Osteocyte (in vitro differentiated cells): ENCODE data around the gene PTPN3. TPM values are rescaled to one million over a fixed set of nuclear protein-coding genes. Genes with fewer than 3 reads are reported as not detected.

Experiments
- DNase-seq: peaks from one replicate; pipeline ENCODE4 v3.0.0; 2021; ENCODE audit warnings: mixed read lengths; ENCODE audit not compliant: unreplicated experiment; ENCODE audit errors: extremely low spot score
- H3K27ac Mint-ChIP-seq: one replicate; pipeline ENCODE4 v1.8.0; 2021; ENCODE audit warnings: mild to moderate bottlenecking, mixed read lengths; ENCODE audit not compliant: unreplicated experiment
- H3K27me3 Mint-ChIP-seq: one replicate; pipeline ENCODE4 v1.8.0; 2021; ENCODE audit warnings: mixed read lengths; ENCODE audit not compliant: unreplicated experiment
- H3K36me3 Mint-ChIP-seq: one replicate; pipeline ENCODE4 v1.8.0; 2021; ENCODE audit warnings: mixed read lengths; ENCODE audit not compliant: unreplicated experiment
- H3K4me1 Mint-ChIP-seq: one replicate; pipeline ENCODE4 v1.8.0; 2021; ENCODE audit warnings: mixed read lengths; ENCODE audit not compliant: unreplicated experiment
- H3K4me3 Mint-ChIP-seq: one replicate; pipeline ENCODE4 v1.8.0; 2021; ENCODE audit warnings: mild to moderate bottlenecking, moderate library complexity, mixed read lengths; ENCODE audit not compliant: unreplicated experiment
- H3K9me3 Mint-ChIP-seq: one replicate; pipeline ENCODE4 v1.8.0; 2021; ENCODE audit warnings: mixed read lengths; ENCODE audit not compliant: unreplicated experiment
- total RNA-seq: library from RNA; stranded (reverse); gene quantifications from 2 replicates; pipeline ENCODE4 v1.2.1, GENCODE V29; 2021
- TF ChIP-seq, protein P1 (sequence below): fragments of 200-600 bp; sonication (generic); IDR thresholded peaks from 2 replicates; pipeline ENCODE4 v1.5.0; 2021; ENCODE audit warnings: antibody characterized with exemption, mild to moderate bottlenecking, moderate library complexity

Gene PTPN3
- total RNA-seq, 1 donor from 2014 or later, result 4.7 TPM

DNA sequence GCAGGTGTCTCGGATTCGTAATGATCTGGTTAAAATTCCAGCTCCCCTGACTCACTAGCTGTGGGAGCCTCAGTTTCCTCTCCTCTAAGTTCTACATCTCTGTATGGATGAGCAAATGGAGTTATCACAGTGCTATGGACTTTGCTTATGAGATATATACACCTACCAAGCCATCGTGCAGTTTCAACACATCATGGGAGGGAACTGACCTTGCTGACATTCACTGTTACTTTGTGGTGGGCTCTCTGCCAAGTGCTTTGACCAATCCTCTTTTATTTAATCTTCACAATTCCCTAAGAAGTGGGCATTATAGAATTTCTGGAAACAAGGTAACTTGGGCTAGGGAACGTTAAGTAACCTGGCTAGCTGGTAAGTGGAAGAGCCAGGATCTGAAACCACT, 70.2 kb downstream of the PTPN3 start:
- no peak overlapping the region for H3K27ac Mint-ChIP-seq
- H3K36me3 Mint-ChIP-seq, result peaks cover 7% of the 10 kb centered on the region
- H3K4me1 Mint-ChIP-seq, result peaks cover 6% of the 10 kb centered on the region

DNA sequence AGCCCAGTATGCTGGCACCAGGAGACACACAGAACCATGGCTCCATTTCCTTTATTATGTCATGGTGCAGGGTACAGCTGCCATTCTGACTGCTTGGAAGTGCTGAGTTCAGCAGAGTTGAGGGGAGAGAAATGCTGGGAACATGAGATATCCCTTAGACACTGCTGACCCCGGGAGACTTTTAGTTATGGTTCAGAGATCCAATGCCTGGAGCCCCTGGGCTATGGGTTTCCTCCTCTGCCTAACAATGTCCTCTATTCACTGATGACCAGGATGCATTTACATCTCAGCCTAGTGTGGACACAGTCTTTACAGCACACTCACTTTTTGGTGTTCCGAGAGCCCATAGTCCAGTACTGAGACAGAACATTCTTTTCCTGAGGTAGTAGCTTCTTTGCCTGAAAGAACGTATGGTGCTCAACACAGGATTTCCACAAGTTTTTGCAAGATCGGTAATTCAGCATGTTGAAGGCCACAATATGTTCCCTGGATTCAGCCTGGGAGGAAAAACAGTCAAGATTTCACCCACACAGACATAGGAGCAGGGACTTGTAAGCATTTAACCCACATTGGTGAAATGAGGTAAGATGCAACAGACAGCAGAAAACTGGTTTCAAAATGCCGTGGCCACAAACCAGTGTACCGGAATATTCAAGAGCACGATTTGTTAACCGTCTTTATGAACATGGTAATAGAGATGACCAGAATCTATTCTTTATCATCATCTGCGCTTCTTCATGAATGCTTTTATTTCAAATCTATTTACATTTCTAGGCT, 71.3 kb downstream of the PTPN3 start:
- H3K4me3 Mint-ChIP-seq, result no peak overlapping the region
- H3K27me3 Mint-ChIP-seq, result no peaks in the 10 kb centered on the region
- H3K27ac Mint-ChIP-seq, result no peak overlapping the region
- peaks cover 5% of the 10 kb centered on the region for H3K36me3 Mint-ChIP-seq
- no peak for DNase-seq
- peaks cover 9% of the 10 kb centered on the region for H3K4me1 Mint-ChIP-seq
- H3K9me3 Mint-ChIP-seq, result no peaks in the 10 kb centered on the region
- TF ChIP-seq, protein P1, sequence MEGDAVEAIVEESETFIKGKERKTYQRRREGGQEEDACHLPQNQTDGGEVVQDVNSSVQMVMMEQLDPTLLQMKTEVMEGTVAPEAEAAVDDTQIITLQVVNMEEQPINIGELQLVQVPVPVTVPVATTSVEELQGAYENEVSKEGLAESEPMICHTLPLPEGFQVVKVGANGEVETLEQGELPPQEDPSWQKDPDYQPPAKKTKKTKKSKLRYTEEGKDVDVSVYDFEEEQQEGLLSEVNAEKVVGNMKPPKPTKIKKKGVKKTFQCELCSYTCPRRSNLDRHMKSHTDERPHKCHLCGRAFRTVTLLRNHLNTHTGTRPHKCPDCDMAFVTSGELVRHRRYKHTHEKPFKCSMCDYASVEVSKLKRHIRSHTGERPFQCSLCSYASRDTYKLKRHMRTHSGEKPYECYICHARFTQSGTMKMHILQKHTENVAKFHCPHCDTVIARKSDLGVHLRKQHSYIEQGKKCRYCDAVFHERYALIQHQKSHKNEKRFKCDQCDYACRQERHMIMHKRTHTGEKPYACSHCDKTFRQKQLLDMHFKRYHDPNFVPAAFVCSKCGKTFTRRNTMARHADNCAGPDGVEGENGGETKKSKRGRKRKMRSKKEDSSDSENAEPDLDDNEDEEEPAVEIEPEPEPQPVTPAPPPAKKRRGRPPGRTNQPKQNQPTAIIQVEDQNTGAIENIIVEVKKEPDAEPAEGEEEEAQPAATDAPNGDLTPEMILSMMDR, result no peak

More for the DNA sequence above, 70.2 kb downstream of the PTPN3 start:
- TF ChIP-seq, protein P1, result no peak
- Mint-ChIP-seq H3K4me3 (no peak overlapping the region), H3K9me3 (no peaks in the 10 kb centered on the region), H3K27me3 (no peaks in the 10 kb centered on the region)
- DNase-seq, result no peak

DNA sequence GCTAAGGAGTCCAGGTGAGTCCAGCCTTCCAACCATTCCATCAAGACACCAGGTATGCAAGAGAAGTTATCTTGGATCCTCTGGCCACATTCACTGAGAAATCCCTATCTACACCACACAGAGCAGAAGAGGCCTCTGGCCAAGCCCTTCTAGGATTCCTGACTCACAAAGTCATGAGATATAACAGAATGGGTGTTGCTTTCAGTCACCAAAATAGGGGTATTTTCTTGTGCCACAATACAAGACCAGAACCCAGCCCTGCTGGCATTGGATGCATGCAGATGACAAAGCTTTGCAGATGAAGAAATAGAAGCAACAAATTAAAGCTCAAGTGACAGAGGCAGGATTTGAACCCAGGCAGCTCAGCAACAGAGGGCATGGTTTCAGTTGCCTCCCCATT, 73.5 kb downstream of the PTPN3 start:
- Mint-ChIP-seq H3K27me3 (no peaks in the 10 kb centered on the region), H3K27ac (no peak overlapping the region), H3K4me3 (no peak overlapping the region), H3K9me3 (no peaks in the 10 kb centered on the region), H3K4me1 (peaks cover 16% of the 10 kb centered on the region), H3K36me3 (peaks cover 8% of the 10 kb centered on the region)
- DNase-seq, result no peak
- TF ChIP-seq, protein P1, result no peak

DNA sequence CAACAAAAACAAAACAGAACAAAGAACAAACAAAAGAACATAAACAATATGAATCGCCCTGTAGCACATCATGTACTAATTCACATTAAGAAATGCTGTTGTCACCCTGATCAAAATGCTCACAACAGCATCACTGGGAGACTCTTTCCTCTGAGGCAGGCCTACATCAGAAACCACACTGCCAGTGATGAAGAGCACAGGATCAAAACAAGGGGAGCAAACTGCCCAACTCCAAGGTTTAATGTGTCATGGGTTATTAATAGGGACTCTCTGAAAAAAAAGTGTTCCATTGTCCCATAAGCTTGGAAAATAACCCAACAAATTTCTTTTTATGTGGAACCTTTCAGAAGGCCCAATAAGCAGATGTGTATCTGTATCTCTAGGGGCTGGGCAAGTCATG, 74.2 kb downstream of the PTPN3 start:
- no peaks in the 10 kb centered on the region for H3K27me3 Mint-ChIP-seq
- no peak for DNase-seq
- H3K9me3 Mint-ChIP-seq, result no peaks in the 10 kb centered on the region
- no peak overlapping the region for H3K27ac Mint-ChIP-seq
- TF ChIP-seq, protein P1, result no peak
- H3K4me3 Mint-ChIP-seq, result no peak overlapping the region
- peaks cover 16% of the 10 kb centered on the region for H3K4me1 Mint-ChIP-seq
- peaks cover 10% of the 10 kb centered on the region for H3K36me3 Mint-ChIP-seq

DNA sequence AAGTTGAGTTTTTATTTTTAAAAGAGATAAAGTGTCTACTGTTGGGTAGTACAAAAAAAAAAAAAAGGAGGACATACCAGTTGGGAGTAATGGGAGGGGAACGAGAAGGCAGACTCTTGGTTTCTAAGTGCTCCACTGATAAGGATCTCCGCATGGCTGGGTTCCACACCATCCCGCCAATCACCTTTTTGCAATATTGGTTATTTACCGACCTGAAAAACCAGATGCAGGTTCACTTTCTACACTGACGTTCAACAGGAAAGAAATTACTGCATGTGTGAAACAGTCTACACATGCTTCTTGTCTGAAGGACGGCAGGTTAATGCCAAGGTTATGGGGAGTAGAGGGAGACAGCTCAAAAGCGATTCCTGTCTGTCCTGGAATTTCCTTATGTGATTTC, 75.5 kb downstream of the PTPN3 start:
- TF ChIP-seq, protein P1, result no peak

More for the DNA sequence above, 75.5 kb downstream of the PTPN3 start:
- peaks cover 16% of the 10 kb centered on the region for H3K4me1 Mint-ChIP-seq
- no peak overlapping the region for H3K27ac Mint-ChIP-seq
- no peak for DNase-seq
- peaks cover 15% of the 10 kb centered on the region for H3K36me3 Mint-ChIP-seq
- no peaks in the 10 kb centered on the region for H3K27me3 Mint-ChIP-seq
- H3K4me3 Mint-ChIP-seq, result no peak overlapping the region
- H3K9me3 Mint-ChIP-seq, result no peaks in the 10 kb centered on the region
